ENCODE data around the gene TRA2B. TPM values are rescaled to one million over a fixed set of nuclear protein-coding genes. Genes with fewer than 3 reads are reported as not detected.

Gene TRA2B
- total RNA-seq, 4 donors from 2014 or later: 162 to 237 (median 202) TPM

DNA sequence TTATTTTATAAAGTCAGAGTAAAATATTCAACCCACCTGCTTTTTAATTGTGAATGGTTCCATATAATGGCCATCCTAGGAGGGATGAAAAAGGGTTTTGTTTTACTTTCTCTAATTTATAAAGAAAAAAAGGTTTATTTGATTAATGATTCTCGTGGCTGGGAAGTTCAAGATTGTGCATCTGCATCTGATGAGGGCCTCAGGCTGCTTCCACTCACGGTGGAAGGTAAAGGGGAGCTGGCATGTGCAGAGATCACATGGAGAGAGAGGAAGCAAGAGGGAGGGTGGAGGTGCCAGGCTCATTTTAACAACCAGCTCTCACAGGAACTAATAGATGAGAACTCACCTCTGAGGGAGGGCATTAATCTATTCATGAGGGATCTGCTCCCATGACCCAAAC is 27.7 kb upstream of the TRA2B start:
- peaks cover 3 to 7% of the 10 kb centered on the region in 2 donors for H3K4me1 ChIP-seq
- H3K27ac ChIP-seq: no peak overlapping the region
- WGBS, 2 donors: 72 to 81% methylated on average over 2 of the region's 2 CpGs
- H3K4me3 ChIP-seq (replicated peaks in 1 of 3): no peak overlapping the region
- no peak for TF ChIP-seq POLR2A (IDR thresholded peaks at IDR 0.05)
- TF ChIP-seq, protein P1, sequence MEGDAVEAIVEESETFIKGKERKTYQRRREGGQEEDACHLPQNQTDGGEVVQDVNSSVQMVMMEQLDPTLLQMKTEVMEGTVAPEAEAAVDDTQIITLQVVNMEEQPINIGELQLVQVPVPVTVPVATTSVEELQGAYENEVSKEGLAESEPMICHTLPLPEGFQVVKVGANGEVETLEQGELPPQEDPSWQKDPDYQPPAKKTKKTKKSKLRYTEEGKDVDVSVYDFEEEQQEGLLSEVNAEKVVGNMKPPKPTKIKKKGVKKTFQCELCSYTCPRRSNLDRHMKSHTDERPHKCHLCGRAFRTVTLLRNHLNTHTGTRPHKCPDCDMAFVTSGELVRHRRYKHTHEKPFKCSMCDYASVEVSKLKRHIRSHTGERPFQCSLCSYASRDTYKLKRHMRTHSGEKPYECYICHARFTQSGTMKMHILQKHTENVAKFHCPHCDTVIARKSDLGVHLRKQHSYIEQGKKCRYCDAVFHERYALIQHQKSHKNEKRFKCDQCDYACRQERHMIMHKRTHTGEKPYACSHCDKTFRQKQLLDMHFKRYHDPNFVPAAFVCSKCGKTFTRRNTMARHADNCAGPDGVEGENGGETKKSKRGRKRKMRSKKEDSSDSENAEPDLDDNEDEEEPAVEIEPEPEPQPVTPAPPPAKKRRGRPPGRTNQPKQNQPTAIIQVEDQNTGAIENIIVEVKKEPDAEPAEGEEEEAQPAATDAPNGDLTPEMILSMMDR (IDR thresholded peaks at IDR 0.05): no peak
- no peaks in the 10 kb centered on the region for H3K36me3 ChIP-seq
- no peaks in the 10 kb centered on the region for H3K9me3 ChIP-seq
- intact Hi-C loops (cut with DNase I): no loop called here
- no peaks in the 10 kb centered on the region for H3K27me3 ChIP-seq
- no peak for DNase-seq

DNA sequence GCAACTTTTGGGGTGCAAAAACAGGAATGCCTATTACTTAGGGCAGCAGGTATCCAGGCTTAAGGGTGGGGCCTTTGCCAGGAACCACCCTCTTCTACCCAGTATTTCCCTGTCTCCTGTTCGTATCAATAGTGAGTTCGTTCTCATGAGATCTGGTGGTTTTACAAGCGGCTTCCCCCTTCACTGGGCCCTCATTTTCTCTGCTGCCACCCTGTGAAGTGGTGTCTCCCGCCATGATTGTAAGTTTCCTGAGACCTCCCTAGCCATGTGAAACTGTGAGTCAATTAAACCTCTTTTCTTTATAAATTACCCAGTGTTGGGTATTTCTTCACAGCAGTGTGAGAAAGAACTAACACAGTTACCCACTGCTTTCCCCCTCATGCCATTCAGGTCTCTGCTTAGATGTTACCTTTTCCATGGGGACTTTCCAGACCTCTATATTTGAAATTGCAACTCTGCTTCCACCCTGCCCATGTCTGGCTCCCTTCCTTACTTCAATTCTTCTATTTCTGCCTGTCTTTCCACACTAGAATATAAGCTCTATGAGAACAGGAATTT is 23.9 kb upstream of the TRA2B start:
- intact Hi-C loops (cut with DNase I): no loop called here
- 93 to 99% methylated on average over 4 of the region's 4 CpGs for WGBS, 2 donors
- TF ChIP-seq, protein P1 (IDR thresholded peaks at IDR 0.05): no peak
- TF ChIP-seq POLR2A (IDR thresholded peaks at IDR 0.05): no peak
- Histone ChIP-seq H3K27me3 (no peaks in the 10 kb centered on the region), H3K4me3 (replicated peaks in 1 of 3) (no peak overlapping the region), H3K4me1 (peaks cover 6 to 12% of the 10 kb centered on the region in 2 donors), H3K9me3 (no peaks in the 10 kb centered on the region), H3K36me3 (no peaks in the 10 kb centered on the region), H3K27ac (no peak overlapping the region)
- DNase-seq: no peak

DNA sequence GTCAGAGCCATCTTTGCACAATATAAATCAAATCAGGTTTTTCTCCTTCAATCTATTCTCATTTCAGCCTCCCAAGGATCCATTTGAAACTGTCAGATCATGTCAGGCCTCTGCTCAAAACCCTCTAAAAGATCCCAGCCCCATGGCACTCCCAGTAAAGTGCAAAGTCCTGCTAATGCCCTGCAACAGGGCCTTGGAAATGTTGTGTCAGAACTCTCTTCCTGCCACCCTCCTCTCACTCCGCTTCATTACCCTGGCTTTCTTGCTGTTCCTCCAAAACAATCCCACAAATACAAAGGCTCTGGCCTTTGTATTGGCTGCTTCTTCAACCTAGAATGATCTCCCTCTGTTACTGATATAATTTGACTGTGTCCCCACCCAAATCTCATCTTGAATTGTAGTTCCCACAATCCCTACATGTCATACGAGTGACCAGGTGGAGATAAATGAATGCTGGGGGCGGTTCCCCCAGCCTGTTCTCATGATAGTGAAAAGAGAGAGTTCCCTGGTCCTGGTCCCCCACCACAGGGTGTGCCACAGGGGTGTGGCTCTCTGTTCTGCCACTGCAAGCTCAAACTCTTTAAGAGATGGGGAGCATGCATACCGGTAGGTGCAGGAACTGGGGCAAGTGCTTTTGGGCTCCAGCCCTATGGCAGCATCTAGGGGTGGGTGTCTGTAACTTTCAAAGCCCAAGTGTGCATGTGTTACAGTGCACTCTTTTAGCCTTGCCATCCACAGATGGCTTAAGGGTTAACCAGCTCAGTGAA is 22.9 kb upstream of the TRA2B start:
- H3K27me3 ChIP-seq: no peaks in the 10 kb centered on the region
- no peaks in the 10 kb centered on the region for H3K9me3 ChIP-seq
- TF ChIP-seq POLR2A (IDR thresholded peaks at IDR 0.05): no peak
- TF ChIP-seq, protein P1 (IDR thresholded peaks at IDR 0.05): no peak
- intact Hi-C loops (cut with DNase I): no loop called here
- 84 to 85% methylated on average over 3 to 4 of the region's 4 CpGs for WGBS, 2 donors
- no peaks in the 10 kb centered on the region for H3K36me3 ChIP-seq
- H3K4me3 ChIP-seq (replicated peaks in 1 of 3): peak overlapping the region in 1 of 3 donors; percentile 5
- H3K27ac ChIP-seq: peak overlapping the region; percentile 49 to 91 (median 79)
- H3K4me1 ChIP-seq: peaks cover 6 to 12% of the 10 kb centered on the region in 2 donors
- no peak for DNase-seq

DNA sequence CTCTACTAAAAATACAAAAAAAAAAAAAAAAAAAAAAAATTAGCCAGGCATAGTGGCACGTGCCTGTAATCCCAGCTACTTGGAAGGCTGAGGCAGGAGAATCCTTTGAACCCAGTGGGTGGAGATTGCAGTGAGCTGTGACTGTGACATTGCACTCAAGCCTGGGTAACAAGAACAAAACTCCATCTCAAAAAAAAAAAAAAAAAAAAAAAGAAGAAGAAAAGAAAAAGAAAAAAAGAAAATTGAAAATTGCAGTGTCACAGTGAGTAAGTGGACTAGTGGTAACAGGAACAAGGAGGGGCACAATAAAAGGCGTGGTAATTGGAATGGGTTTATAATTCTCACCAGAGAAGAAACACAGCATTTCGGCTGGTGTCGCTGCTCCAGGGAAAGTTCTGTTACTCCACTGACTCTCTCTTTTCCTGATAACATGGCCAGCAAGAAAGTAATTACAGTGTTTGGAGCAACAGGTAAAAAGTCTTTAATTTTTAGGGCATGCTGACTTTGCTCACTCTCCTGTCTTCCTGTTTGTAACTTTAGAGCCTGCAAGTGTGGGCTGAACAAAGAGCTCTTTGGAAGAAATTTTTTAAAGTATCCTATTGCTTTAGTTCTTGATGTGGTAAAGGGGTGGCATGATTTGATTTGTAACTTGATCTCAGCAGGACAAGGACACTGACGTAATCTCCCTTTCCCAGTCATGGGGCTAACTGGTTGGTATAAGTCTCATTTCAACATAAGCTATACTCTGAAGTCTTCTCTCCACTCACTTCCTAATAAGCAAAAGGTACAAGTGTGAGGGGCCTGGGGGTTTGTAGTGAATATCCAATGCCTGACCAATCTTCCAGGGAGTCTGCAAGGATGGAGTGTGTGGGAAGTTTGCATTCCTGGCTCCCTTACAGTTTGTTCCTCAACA is 22.1 kb upstream of the TRA2B start:
- H3K36me3 ChIP-seq: no peaks in the 10 kb centered on the region
- no peaks in the 10 kb centered on the region for H3K27me3 ChIP-seq
- H3K27ac ChIP-seq: peak overlapping the region; percentile 49 to 91 (median 79)
- DNase-seq: peak; percentile 65 to 70
- intact Hi-C loops (cut with DNase I): no loop called here
- H3K4me3 ChIP-seq (replicated peaks in 1 of 3): peak overlapping the region in 1 of 3 donors; percentile 5
- WGBS, 2 donors: 22 to 29% methylated on average over 5 of the region's 5 CpGs
- no peaks in the 10 kb centered on the region for H3K9me3 ChIP-seq
- peaks cover 6 to 12% of the 10 kb centered on the region in 2 donors for H3K4me1 ChIP-seq
- peak in 1 of 2 donors; percentile 61 for TF ChIP-seq POLR2A (IDR thresholded peaks at IDR 0.05)
- TF ChIP-seq, protein P1 (IDR thresholded peaks at IDR 0.05): no peak

All from thyroid gland (tissue), 4 donors.